CD4-positive, alpha-beta T cell (primary cell): ENCODE data around the gene ZNF628. TPM values are rescaled to one million over a fixed set of nuclear protein-coding genes. Genes with fewer than 3 reads are reported as not detected.

ENCODE experiments used
- ATAC-seq: fragments of 200-7000 bp; cut with Tn5 transposase; one replicate; pipeline ENCODE4 v1.10.0; 2022; ENCODE audit warnings: mild to moderate bottlenecking; ENCODE audit not compliant: poor library complexity
- CTCF ChIA-PET: fragments of 350-600 bp; sonication (Branson Sonifier 250); formaldehyde crosslinking; loops from one replicate; lab custom pipeline; 2021; ENCODE audit warnings: antibody characterized with exemption, inconsistent platforms; lab: Charles Lee
- POLR2A ChIA-PET: fragments of 350-600 bp; sonication (Branson Sonifier 250); formaldehyde crosslinking; loops from one replicate; lab custom pipeline; 2021; ENCODE audit warnings: antibody characterized with exemption, inconsistent platforms; lab: Charles Lee
- DNase-seq, 14 experiments: peaks; one replicate each; pipeline ENCODE4 v3.0.0-alpha.2; 2013 to 2020; ENCODE audit warnings: mixed read lengths in 2 of 14
- H3K27ac ChIP-seq, 2 donors: one replicate each; pipeline versions ENCODE4 v1.5.1 to v1.7.0; 2013; ENCODE audit warnings: low read length in 2 of 2, low read depth in 1 of 2, mild to moderate bottlenecking in 1 of 2
- H3K27me3 ChIP-seq, 2 experiments: 1 replicate in 1 of 2; 2 replicates in 1 of 2; pipeline versions ENCODE4 v1.6.1 to v1.7.0; 2013; ENCODE audit warnings: low read length in 2 of 2, control low read depth in 1 of 2, mild to moderate bottlenecking in 1 of 2, moderate library complexity in 1 of 2; ENCODE audit not compliant: insufficient read depth in 2 of 2, control insufficient read depth in 1 of 2
- H3K36me3 ChIP-seq: one replicate; pipeline ENCODE4 v1.6.1; 2013; ENCODE audit warnings: low read length, control low read depth; ENCODE audit not compliant: insufficient read depth
- H3K4me1 ChIP-seq: one replicate; pipeline ENCODE4 v1.6.1; 2013; ENCODE audit warnings: low read length, control low read depth; ENCODE audit not compliant: insufficient read depth
- H3K4me3 ChIP-seq: one replicate; pipeline ENCODE4 v1.5.1; 2013; ENCODE audit warnings: mild to moderate bottlenecking, low read length, moderate library complexity
- H3K9me3 ChIP-seq, 2 experiments: 1 replicate in 1 of 2; 2 replicates in 1 of 2; pipeline versions ENCODE4 v1.6.1 to v1.7.0; 2013; ENCODE audit warnings: low read length in 2 of 2, mild to moderate bottlenecking in 2 of 2, control low read depth in 1 of 2, moderate library complexity in 1 of 2; ENCODE audit not compliant: control insufficient read depth in 1 of 2, insufficient read depth in 1 of 2
- H3K27ac Mint-ChIP-seq: one replicate; pipeline ENCODE4 v1.8.0; 2020; ENCODE audit warnings: mixed read lengths
- H3K27me3 Mint-ChIP-seq: one replicate; pipeline ENCODE4 v1.8.0; 2021; ENCODE audit warnings: mixed read lengths
- H3K36me3 Mint-ChIP-seq: one replicate; pipeline ENCODE4 v1.8.0; 2021; ENCODE audit warnings: low read depth, mixed read lengths
- H3K4me1 Mint-ChIP-seq: one replicate; pipeline ENCODE4 v1.8.0; 2021; ENCODE audit warnings: low read depth, mixed read lengths
- H3K4me3 Mint-ChIP-seq: one replicate; pipeline ENCODE4 v1.8.0; 2020; ENCODE audit warnings: mild to moderate bottlenecking, mixed read lengths
- H3K9me3 Mint-ChIP-seq: one replicate; pipeline ENCODE4 v1.8.0; 2020; ENCODE audit warnings: mixed read lengths
- intact Hi-C, 2 experiments: fragments of 100-400 bp; cut with DNase I in 1 of 2; cut with micrococcal nuclease in 1 of 2; formaldehyde crosslinking; loops; one replicate each; pipeline versions ENCODE4 v1.15.1 to v1.9.0; 2023 to 2025; cut with DNase I, micrococcal nuclease
- total RNA-seq, 174 experiments: library from RNA in 2 of 174; stranded (reverse) in 2 of 174; gene quantifications; one replicate each; pipeline ENCODE4 v1.2.3 and lab custom pipeline; 2021 to 2026
- TF ChIP-seq, protein P1 (sequence below): fragments of 200-600 bp; IDR thresholded peaks from one replicate; pipeline ENCODE4 v1.8.0; 2022; ENCODE audit warnings: antibody characterized with exemption, mild to moderate bottlenecking

Gene ZNF628
- total RNA-seq, 2 experiments from 2014 or later: 26.6 to 27.2 TPM

DNA sequence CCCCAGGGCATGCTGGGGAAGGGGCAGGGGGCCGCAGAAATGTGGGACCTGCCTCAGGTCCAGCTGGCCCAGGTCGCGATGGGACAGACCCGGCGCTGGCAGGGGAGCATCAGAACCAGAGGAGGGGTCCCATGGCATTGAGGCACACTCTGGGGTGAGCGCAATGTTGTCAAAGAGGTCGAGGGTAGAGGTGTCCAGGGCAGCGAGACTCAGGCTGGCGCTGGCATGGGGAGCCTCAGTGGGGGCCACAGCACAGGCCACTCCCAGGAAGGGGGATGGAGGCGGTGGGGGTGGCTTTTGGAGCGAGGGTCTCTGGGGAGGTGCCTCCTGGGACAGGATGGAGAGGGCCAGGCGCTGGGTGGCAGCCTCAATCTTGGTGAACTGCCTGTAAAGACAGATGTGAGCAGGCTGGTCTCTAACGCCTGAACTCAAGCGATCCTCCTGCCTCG lies 12.8 kb upstream of the ZNF628 start:
- no peak overlapping the region for H3K4me3 ChIP-seq
- no peak for DNase-seq
- CTCF ChIA-PET: interaction anchor here (1.7 kb wide), 1 partner anchor 40 kb away, joined by 5 read pairs; no protein-coding TSS in a partner anchor

DNA sequence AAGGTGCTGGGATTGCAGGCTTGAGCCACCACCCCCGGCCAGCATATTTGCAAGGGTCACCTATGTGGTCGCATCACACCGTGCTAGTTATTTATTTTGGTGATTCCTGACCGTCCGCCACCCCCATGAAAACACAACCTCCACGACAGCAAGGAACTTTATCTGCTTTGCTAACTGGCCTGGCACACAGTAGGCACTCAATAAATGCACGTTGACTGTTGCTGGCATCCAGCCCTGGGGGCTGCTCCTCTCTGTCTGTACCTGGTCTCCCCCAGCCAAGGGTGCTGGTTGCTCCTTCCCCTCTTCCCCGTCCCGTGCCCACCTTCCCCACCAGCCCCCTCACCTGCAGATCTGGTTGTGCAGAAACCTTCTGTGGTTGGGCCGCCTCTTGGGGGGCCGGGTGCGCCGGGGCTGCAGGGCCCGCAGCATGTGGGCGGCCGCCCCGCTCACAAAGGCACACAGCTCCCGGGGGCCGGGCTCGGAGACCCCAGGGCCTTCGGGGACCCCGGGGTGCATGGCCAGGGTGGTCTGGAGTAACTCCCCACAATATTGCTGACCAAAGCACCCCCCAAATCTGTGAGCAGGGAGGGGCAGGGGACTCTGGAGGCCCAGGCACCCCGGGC lies 12.3 kb upstream of the ZNF628 start:
- Mint-ChIP-seq H3K9me3 (no peaks in the 10 kb centered on the region), H3K4me3 (no peak overlapping the region), H3K27ac (no peak overlapping the region), H3K27me3 (no peaks in the 10 kb centered on the region), H3K4me1 (peaks cover 17% of the 10 kb centered on the region), H3K36me3 (peaks cover 5% of the 10 kb centered on the region)
- CTCF ChIA-PET: interaction anchor here (1.7 kb wide), 1 partner anchor 40 kb away, joined by 5 read pairs; no protein-coding TSS in a partner anchor
- Histone ChIP-seq H3K36me3 (no peaks in the 10 kb centered on the region), H3K27me3 (no peaks in the 10 kb centered on the region), H3K27ac (no peak overlapping the region), H3K4me3 (no peak overlapping the region), H3K9me3 (no peaks in the 10 kb centered on the region), H3K4me1 (peaks cover 28% of the 10 kb centered on the region)
- intact Hi-C loops: loop anchor here in 1 of 2 experiments (5.0 kb wide), 1 partner anchor 57 kb away; the partner anchor contains the start of gene UBE2S
- POLR2A ChIA-PET: no interaction called here
- TF ChIP-seq, protein P1, sequence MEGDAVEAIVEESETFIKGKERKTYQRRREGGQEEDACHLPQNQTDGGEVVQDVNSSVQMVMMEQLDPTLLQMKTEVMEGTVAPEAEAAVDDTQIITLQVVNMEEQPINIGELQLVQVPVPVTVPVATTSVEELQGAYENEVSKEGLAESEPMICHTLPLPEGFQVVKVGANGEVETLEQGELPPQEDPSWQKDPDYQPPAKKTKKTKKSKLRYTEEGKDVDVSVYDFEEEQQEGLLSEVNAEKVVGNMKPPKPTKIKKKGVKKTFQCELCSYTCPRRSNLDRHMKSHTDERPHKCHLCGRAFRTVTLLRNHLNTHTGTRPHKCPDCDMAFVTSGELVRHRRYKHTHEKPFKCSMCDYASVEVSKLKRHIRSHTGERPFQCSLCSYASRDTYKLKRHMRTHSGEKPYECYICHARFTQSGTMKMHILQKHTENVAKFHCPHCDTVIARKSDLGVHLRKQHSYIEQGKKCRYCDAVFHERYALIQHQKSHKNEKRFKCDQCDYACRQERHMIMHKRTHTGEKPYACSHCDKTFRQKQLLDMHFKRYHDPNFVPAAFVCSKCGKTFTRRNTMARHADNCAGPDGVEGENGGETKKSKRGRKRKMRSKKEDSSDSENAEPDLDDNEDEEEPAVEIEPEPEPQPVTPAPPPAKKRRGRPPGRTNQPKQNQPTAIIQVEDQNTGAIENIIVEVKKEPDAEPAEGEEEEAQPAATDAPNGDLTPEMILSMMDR: no peak
- ATAC-seq (no peak), DNase-seq (peak in 1 of 14 experiments; percentile 24)

More for the DNA sequence above, 12.8 kb upstream of the ZNF628 start:
- H3K4me1 ChIP-seq: peaks cover 28% of the 10 kb centered on the region
- POLR2A ChIA-PET: no interaction called here
- H3K36me3 ChIP-seq: no peaks in the 10 kb centered on the region
- Mint-ChIP-seq H3K4me3 (no peak overlapping the region), H3K27ac (no peak overlapping the region), H3K27me3 (no peaks in the 10 kb centered on the region), H3K36me3 (peaks cover 5% of the 10 kb centered on the region), H3K9me3 (no peaks in the 10 kb centered on the region), H3K4me1 (peaks cover 17% of the 10 kb centered on the region)
- no peaks in the 10 kb centered on the region for H3K9me3 ChIP-seq
- H3K27me3 ChIP-seq: no peaks in the 10 kb centered on the region
- intact Hi-C loops: loop anchor here in 1 of 2 experiments (5.0 kb wide), 1 partner anchor 56 kb away; the partner anchor contains the start of gene UBE2S
- TF ChIP-seq, protein P1: no peak
- ATAC-seq: no peak
- no peak overlapping the region for H3K27ac ChIP-seq

DNA sequence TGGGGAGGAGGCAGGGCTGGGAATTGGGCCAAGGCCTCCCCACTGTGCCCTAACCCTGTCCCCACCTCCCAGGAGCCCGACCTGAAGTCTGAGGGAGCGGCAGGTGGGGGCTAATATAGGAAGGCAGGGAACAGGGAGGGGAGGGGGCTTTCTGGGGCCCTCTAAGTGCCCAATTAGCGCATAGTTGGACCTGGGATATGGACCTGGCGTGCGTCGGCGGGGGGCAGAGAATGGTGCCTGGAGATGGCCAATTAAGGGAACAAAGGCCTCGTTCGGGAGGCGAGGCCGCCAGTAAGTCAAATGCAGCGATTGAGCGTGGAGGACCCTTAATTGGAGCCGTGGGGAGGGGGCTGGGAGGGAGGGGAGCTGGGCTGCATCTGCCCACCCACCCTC lies 11.8 kb upstream of the ZNF628 start, which contains the start of gene C19orf85:
Gene C19orf85 (minus strand): TSS at position 90 of the 393 bp plus-strand sequence. CDS start 197 bp downstream, outside the sequence.
- Histone ChIP-seq H3K36me3 (no peaks in the 10 kb centered on the region), H3K4me1 (peaks cover 28% of the 10 kb centered on the region), H3K27ac (no peak within 1 kb of the TSS), H3K9me3 (no peaks in the 10 kb centered on the region), H3K27me3 (no peaks in the 10 kb centered on the region), H3K4me3 (no peak within 1 kb of the TSS)
- TF ChIP-seq, protein P1: no peak
- DNase-seq (peak in 1 of 14 experiments; percentile 21), ATAC-seq (no peak)
- Mint-ChIP-seq H3K36me3 (peaks cover 5% of the 10 kb centered on the region), H3K9me3 (no peaks in the 10 kb centered on the region), H3K4me3 (no peak within 1 kb of the TSS), H3K27ac (no peak within 1 kb of the TSS), H3K27me3 (no peaks in the 10 kb centered on the region), H3K4me1 (peaks cover 17% of the 10 kb centered on the region)
- POLR2A ChIA-PET: no interaction called here
- intact Hi-C loops: loop anchor here in 1 of 2 experiments (5.0 kb wide), 3 partner anchors 57 to 168 kb away; partner anchors contain the start of genes UBE2S and ZNF865
- CTCF ChIA-PET: no interaction called here
